Trophoblast cell (in vitro differentiated cells and primary cell): ENCODE data around the gene LRRC4B.

Experiments used
- DNase-seq, 2 donors: peaks; one replicate each; pipeline ENCODE4 v3.0.0-alpha.2; 2016
- H2AFZ ChIP-seq: 2 replicates; pipeline ENCODE4 v1.6.1; 2013; ENCODE audit warnings: low read length, moderate library complexity, mild to moderate bottlenecking; ENCODE audit not compliant: insufficient read depth, poor library complexity
- H2AK5ac ChIP-seq: 2 replicates; pipeline ENCODE4 v1.6.1; 2013; ENCODE audit warnings: mild to moderate bottlenecking, low read length
- H2BK120ac ChIP-seq: 2 replicates; pipeline ENCODE4 v1.6.1; 2013; ENCODE audit warnings: low read length, mild to moderate bottlenecking, moderate library complexity; ENCODE audit not compliant: insufficient read depth, poor library complexity
- H2BK12ac ChIP-seq: 2 replicates; pipeline ENCODE4 v1.6.1; 2013; ENCODE audit warnings: mild to moderate bottlenecking, low read length, moderate library complexity
- H2BK5ac ChIP-seq: 2 replicates; pipeline ENCODE4 v1.6.1; 2013; ENCODE audit warnings: low read length, low read depth, moderate library complexity, mild to moderate bottlenecking; ENCODE audit not compliant: poor library complexity
- H3K14ac ChIP-seq: 2 replicates; pipeline ENCODE4 v1.6.1; 2013; ENCODE audit warnings: mild to moderate bottlenecking, low read length
- H3K18ac ChIP-seq: 2 replicates; pipeline ENCODE4 v1.6.1; 2013; ENCODE audit warnings: mild to moderate bottlenecking, low read length
- H3K23ac ChIP-seq: 2 replicates; pipeline ENCODE4 v1.6.1; 2013; ENCODE audit warnings: low read length
- H3K27ac ChIP-seq: 2 replicates; pipeline ENCODE4 v1.5.1; 2013; ENCODE audit warnings: low read depth, mild to moderate bottlenecking, inconsistent platforms, low read length, moderate library complexity
- H3K27me3 ChIP-seq: 2 replicates; pipeline ENCODE4 v1.6.1; 2013; ENCODE audit warnings: inconsistent platforms, mild to moderate bottlenecking, low read length, moderate library complexity; ENCODE audit not compliant: insufficient read depth
- H3K36me3 ChIP-seq, 2 experiments: 1 replicate in 1 of 2; 2 replicates in 1 of 2; pipeline ENCODE4 v1.6.1; 2013; ENCODE audit warnings: low read length in 2 of 2, mild to moderate bottlenecking in 2 of 2, moderate library complexity in 1 of 2; ENCODE audit not compliant: insufficient read depth in 2 of 2, control insufficient read depth in 1 of 2
- H3K4ac ChIP-seq: 2 replicates; pipeline ENCODE4 v1.6.1; 2013; ENCODE audit warnings: low read depth, mild to moderate bottlenecking, low read length, moderate library complexity
- H3K4me1 ChIP-seq, 2 experiments: 1 replicate in 1 of 2; 2 replicates in 1 of 2; pipeline ENCODE4 v1.6.1; 2013; ENCODE audit warnings: low read length in 2 of 2, mild to moderate bottlenecking in 2 of 2, moderate library complexity in 1 of 2; ENCODE audit not compliant: insufficient read depth in 2 of 2, control insufficient read depth in 1 of 2
- H3K4me2 ChIP-seq: 2 replicates; pipeline ENCODE4 v1.6.1; 2013; ENCODE audit warnings: inconsistent platforms, mild to moderate bottlenecking, low read length, moderate library complexity
- H3K4me3 ChIP-seq: 2 replicates; pipeline ENCODE4 v1.5.1; 2013; ENCODE audit warnings: mild to moderate bottlenecking, low read depth, low read length, inconsistent platforms
- H3K79me1 ChIP-seq: one replicate; pipeline ENCODE4 v1.6.1; 2013; ENCODE audit warnings: low read length
- H3K79me2 ChIP-seq: 2 replicates; pipeline ENCODE4 v1.6.1; 2013; ENCODE audit warnings: low read length, mild to moderate bottlenecking; ENCODE audit not compliant: control insufficient read depth, insufficient read depth, poor library complexity
- H3K9ac ChIP-seq: 2 replicates; pipeline ENCODE4 v1.6.1; 2013; ENCODE audit warnings: mild to moderate bottlenecking, low read length
- H3K9me3 ChIP-seq: 2 replicates; pipeline ENCODE4 v1.6.1; 2013; ENCODE audit warnings: low read depth, mild to moderate bottlenecking, control low read depth, inconsistent platforms, low read length; ENCODE audit not compliant: insufficient read depth
- H4K12ac ChIP-seq: 2 replicates; pipeline ENCODE4 v1.6.1; 2013; ENCODE audit warnings: low read depth, mild to moderate bottlenecking, low read length, moderate library complexity
- H4K8ac ChIP-seq: 2 replicates; pipeline ENCODE4 v1.6.1; 2013; ENCODE audit warnings: low read depth, mild to moderate bottlenecking, low read length, moderate library complexity
- H4K91ac ChIP-seq: one replicate; pipeline ENCODE4 v1.6.1; 2013; ENCODE audit warnings: low read depth, mild to moderate bottlenecking, low read length, moderate library complexity
- WGBS: extraction: QIAGEN DNeasy Blood & Tissue Kit; methylation state at CpG from one replicate; pipeline ENCODE4 v1.1.7; 2013; ENCODE audit warnings: missing lambda C conversion rate; ENCODE audit not compliant: insufficient read length, insufficient coverage; ENCODE audit errors: extremely low coverage; 5-methylcytosine and 5-hydroxymethylcytosine counted together

The LRRC4B gene

GRCh38 chr19:50555033-50555432 lies 13.2 kb downstream of the LRRC4B start:
- Histone ChIP-seq H2BK12ac (no peak overlapping the region), H2AK5ac (no peak overlapping the region), H3K79me2 (no peaks in the 10 kb centered on the region), H3K27ac (no peak overlapping the region), H3K14ac (no peak overlapping the region), H2BK120ac (no peak overlapping the region), H3K27me3 (peaks cover 32% of the 10 kb centered on the region), H3K4me1 (no peaks in the 10 kb centered on the region), H3K4me3 (no peak overlapping the region), H3K23ac (no peak overlapping the region), H3K79me1 (no peaks in the 10 kb centered on the region), H3K4me2 (no peak overlapping the region), H3K36me3 (no peaks in the 10 kb centered on the region), H2BK5ac (no peak overlapping the region), H4K12ac (no peak overlapping the region), H3K9ac (no peak overlapping the region), H4K8ac (no peak overlapping the region), H3K4ac (no peak overlapping the region), H3K9me3 (peaks cover 11% of the 10 kb centered on the region), H2AFZ (no peak overlapping the region), H4K91ac (no peak overlapping the region), H3K18ac (no peak overlapping the region)
- no peak for DNase-seq
- no CpG with 5 or more reads among the region's 12 CpGs for WGBS

GRCh38 chr19:50554212-50554611 lies 14.0 kb downstream of the LRRC4B start:
- Histone ChIP-seq H3K9ac (no peak overlapping the region), H3K27ac (no peak overlapping the region), H4K8ac (no peak overlapping the region), H3K79me1 (no peaks in the 10 kb centered on the region), H3K23ac (no peak overlapping the region), H2BK5ac (no peak overlapping the region), H2BK12ac (no peak overlapping the region), H3K4me1 (no peaks in the 10 kb centered on the region), H3K18ac (no peak overlapping the region), H2AFZ (no peak overlapping the region), H2AK5ac (no peak overlapping the region), H3K14ac (no peak overlapping the region), H2BK120ac (no peak overlapping the region), H3K4me2 (no peak overlapping the region), H3K36me3 (no peaks in the 10 kb centered on the region), H3K9me3 (peaks cover 11% of the 10 kb centered on the region), H3K4me3 (no peak overlapping the region), H3K27me3 (peaks cover 32% of the 10 kb centered on the region), H3K4ac (no peak overlapping the region), H3K79me2 (no peaks in the 10 kb centered on the region), H4K91ac (no peak overlapping the region), H4K12ac (no peak overlapping the region)
- WGBS: no CpG with 5 or more reads among the region's 10 CpGs
- no peak for DNase-seq

GRCh38 chr19:50553134-50553703 lies 15.0 kb downstream of the LRRC4B start:
- DNase-seq: no peak
- H3K14ac ChIP-seq: no peak overlapping the region
- no peak overlapping the region for H3K4me3 ChIP-seq
- no peak overlapping the region for H4K8ac ChIP-seq
- no CpG with 5 or more reads among the region's 19 CpGs for WGBS
- H3K4me1 ChIP-seq: no peaks in the 10 kb centered on the region
- no peaks in the 10 kb centered on the region for H3K79me1 ChIP-seq
- no peak overlapping the region for H2BK120ac ChIP-seq
- H3K18ac ChIP-seq: no peak overlapping the region
- H3K79me2 ChIP-seq: no peaks in the 10 kb centered on the region
- H4K12ac ChIP-seq: no peak overlapping the region
- no peak overlapping the region for H2AK5ac ChIP-seq
- H3K4me2 ChIP-seq: no peak overlapping the region
- peaks cover 32% of the 10 kb centered on the region for H3K27me3 ChIP-seq
- H3K9me3 ChIP-seq: peaks cover 11% of the 10 kb centered on the region
- no peak overlapping the region for H4K91ac ChIP-seq
- H2BK12ac ChIP-seq: no peak overlapping the region
- H3K4ac ChIP-seq: no peak overlapping the region
- H2AFZ ChIP-seq: no peak overlapping the region
- H3K9ac ChIP-seq: no peak overlapping the region
- no peak overlapping the region for H3K27ac ChIP-seq
- H2BK5ac ChIP-seq: no peak overlapping the region
- no peak overlapping the region for H3K23ac ChIP-seq
- H3K36me3 ChIP-seq: no peaks in the 10 kb centered on the region

- no peak overlapping the region for H3K14ac ChIP-seq
These were observed 15.7 kb downstream of the LRRC4B start for GRCh38 chr19:50552540-50552939.

More at GRCh38 chr19:50552540-50552939, 15.7 kb downstream of the LRRC4B start:
- H3K79me1 ChIP-seq: no peaks in the 10 kb centered on the region
- H2BK120ac ChIP-seq: no peak overlapping the region
- H2BK12ac ChIP-seq: no peak overlapping the region
- no peak for DNase-seq
- H4K91ac ChIP-seq: no peak overlapping the region
- no peak overlapping the region for H3K27ac ChIP-seq
- H4K12ac ChIP-seq: no peak overlapping the region
- H3K4me2 ChIP-seq: no peak overlapping the region
- no peak overlapping the region for H2AK5ac ChIP-seq
- H3K4ac ChIP-seq: no peak overlapping the region
- no peak overlapping the region for H2BK5ac ChIP-seq
- peaks cover 11% of the 10 kb centered on the region for H3K9me3 ChIP-seq
- H4K8ac ChIP-seq: no peak overlapping the region
- 100% methylated on average over 9 of the region's 15 CpGs for WGBS
- no peaks in the 10 kb centered on the region for H3K36me3 ChIP-seq
- H3K18ac ChIP-seq: no peak overlapping the region
- H3K4me3 ChIP-seq: no peak overlapping the region
- no peak overlapping the region for H3K9ac ChIP-seq
- H3K27me3 ChIP-seq: peaks cover 32% of the 10 kb centered on the region
- no peaks in the 10 kb centered on the region for H3K79me2 ChIP-seq
- no peaks in the 10 kb centered on the region for H3K4me1 ChIP-seq
- no peak overlapping the region for H2AFZ ChIP-seq
- H3K23ac ChIP-seq: no peak overlapping the region
